Left renal cortex interstitium (tissue), 4 donors: ENCODE data around the gene ATP2A3. TPM values are rescaled to one million over a fixed set of nuclear protein-coding genes. Genes with fewer than 3 reads are reported as not detected.

Source experiments
- DNase-seq, 4 donors: peaks; one replicate each; pipeline ENCODE4 v3.0.0-alpha.2; 2013; ENCODE audit warnings: low read depth in 4 of 4, low spot score in 2 of 4, missing footprints in 1 of 4
- polyA plus RNA-seq, 4 donors: library from polyadenylated mRNA; unstranded; fragments of 120-200 nt; gene quantifications; one replicate each; pipeline ENCODE4 v1.2.1, GENCODE V29; 2013; ENCODE audit not compliant: insufficient read length in 4 of 4

Gene ATP2A3
- polyA plus RNA-seq, 4 donors = 3.9 to 5.9 (median 4.6) TPM

DNA sequence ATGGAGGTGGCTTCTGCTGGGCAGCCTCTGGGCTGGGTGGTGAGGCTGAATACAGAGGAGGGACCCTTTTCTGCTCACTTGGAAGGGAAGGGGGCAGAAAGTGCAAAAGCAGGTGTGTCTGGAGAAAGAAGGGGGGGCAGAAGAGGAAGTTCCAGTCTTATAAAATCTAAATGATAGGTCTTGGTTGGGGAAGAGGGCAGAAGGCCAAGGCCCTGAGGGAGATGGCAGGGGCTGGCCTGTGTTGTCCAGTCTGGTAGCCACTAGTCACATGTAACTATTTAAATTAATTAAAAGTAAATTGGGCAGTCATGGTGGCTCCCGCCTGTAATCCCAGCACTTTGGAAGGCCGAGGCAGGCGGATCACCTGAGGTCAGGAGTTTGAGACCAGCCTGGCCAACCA lies 68.9 kb downstream of the ATP2A3 start:
- no peak for DNase-seq

DNA sequence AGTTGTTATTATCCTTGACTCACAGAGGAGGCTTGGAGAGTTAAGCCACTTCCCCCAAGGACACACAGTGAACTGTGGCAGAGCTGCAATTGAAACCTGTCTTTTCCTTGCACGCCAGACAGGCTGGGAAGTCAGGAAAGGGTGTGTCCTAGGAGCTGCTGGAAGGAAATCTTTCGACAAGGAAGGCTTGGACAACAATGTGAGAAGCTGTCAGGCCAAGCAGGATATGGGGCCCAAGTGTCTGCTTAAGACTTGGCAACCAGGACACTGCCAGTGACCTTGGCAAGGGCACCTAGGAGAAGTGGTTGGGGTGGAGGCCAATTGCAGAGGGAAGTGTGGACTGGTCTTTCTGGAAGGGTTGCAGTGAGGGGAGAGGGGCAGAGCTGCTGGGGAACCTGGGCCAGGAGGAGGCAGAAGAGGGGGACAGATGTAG lies 69.3 kb downstream of the ATP2A3 start:
- DNase-seq = no peak

DNA sequence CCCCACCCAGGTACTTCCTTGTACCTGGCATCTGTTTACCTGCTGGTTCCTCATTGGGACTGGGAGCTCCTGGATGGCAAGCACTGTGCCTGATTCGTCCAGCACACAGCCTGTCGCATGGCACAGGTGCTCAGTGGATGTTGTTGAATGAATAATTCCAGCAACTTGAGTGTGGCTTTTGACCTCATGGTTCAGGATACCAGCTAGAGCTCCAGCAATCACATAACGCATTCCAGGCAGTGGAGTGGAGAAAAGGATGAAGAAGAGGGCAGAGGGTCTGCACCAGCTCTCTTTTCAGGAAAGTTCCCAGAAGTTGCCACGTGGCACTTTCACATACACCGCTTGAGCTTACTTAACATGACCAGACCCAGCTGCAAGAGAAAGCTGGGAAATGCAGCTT lies 70.0 kb downstream of the ATP2A3 start:
- no peak for DNase-seq

DNA sequence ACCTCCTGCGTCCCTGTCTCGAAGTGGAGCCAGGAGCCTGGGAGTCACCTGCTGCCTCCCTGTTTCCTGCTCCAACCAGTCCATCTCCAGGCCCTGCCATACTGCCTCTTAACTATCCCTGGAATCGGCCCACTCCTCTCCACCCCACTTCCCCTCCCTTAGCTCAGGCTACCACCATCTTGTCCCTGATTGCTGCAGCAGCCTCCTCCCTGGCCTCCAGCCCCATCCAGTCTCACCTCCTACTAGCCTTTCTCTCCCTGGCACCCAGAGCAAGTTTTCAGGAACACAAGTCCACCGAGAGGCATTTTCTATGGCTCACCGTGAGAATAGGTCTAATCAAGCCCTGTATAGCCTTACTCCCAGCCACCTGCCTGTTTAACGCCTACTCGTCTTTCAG lies 70.5 kb downstream of the ATP2A3 start:
- DNase-seq = no peak

DNA sequence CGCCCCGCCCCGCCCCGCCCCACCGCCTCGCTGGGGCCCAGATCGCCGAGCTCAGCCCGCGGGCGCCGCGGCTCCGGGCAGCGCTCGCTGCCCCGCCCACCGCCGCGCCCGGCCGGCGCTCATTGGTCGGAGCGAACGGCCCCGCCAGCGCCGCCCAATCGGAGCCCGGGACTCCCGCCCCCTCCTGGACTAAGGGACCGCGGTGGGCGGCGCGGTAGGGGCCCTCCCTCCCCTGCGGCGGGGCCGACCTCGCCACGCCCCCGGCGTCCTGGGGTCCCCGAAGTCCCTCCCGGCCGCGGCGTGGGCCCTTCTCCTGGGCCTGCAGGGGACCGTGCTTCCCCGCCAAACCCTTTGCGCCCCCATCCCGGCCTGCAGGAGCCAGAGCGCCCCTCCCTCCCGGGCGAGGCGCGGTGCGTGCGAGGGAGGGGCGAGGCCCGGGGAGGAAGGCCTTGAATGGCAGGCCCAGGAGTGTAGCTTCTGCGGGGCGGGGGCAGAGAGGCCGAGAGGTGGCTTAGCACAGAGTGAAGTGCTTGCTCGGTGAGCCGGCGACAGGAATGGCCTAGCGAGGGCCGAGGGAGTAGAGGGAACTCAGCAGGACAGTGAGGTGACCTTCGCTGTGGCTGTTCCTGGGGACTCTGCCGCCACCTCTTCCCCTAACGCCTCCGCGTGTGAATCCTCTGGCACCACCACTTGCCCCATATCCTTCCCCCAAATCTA lies 71.1 kb downstream of the ATP2A3 start, which contains the start of gene CAMKK1:
Gene CAMKK1, minus strand, starts transcription at position 51 of the 717 bp plus-strand sequence. CDS start 7,366 bp downstream, outside the sequence.
- DNase-seq = peak in 2 of 4 donors; percentile 62 to 66

DNA sequence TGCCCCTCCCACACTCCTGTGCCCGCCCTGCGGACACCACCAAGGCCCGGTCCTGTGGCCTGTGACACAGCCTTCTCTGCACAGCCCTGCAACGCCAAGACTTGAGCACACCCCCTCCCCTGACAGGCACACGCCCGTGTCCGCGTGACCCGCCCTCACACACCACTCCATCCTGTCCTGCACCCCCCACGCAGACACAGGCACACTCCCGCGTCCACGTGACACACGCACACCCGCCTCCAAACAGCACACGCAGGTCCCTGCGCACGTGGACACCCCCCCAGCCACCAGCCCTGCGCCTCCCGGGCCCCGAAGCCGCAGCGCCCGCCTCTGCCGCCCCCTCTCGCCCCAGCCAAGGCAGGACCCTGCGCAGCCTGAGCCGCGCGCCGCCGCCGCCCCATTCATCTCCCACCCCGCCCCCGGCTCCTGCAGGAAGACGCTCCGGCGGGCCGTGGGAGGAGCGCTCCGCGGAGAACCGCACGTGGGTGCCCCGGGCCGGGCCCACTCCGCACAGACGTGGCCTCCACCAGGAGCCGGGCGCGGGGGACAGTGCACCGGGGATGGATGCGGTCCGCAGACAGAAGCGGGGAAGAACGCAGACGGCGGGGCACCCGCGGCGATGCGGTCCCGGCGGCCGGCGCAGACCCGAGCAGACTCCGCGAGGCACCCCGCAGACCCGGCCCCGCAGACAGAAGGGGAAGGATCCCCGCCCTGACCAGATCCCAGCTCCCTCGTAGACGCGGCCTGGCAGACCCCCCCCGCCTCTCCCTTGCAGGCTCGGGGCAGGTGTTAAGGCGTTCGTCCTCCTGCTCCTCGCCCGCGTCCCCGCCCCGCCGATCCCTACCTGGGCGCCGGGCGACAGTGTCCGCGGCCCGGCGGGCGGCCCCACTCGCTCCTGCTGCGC lies 71.9 kb downstream of the ATP2A3 start:
- no peak for DNase-seq

DNA sequence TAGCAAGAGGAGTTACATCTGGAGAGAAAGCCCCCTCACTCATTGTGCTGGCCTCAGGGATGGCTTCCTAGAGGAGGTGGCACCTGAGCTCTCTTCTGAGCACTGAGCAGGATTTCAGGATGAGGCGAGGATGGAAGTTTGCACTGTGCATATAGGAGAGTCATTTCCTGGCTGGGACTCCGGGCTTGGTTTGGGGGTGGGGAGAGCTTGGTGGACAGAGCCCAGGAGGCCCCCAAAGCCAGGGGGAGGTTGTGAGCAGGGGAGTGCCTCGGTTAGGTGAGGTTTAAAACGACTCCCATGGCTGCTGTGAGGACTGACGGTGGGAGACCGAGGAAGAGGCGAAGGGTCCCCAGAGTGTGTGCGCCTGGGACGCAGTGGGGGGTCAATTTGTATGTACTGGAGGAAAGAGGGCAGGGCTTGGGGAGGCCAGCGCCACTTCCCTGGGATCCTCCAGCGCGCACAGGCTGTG lies 72.6 kb downstream of the ATP2A3 start:
- no peak for DNase-seq

DNA sequence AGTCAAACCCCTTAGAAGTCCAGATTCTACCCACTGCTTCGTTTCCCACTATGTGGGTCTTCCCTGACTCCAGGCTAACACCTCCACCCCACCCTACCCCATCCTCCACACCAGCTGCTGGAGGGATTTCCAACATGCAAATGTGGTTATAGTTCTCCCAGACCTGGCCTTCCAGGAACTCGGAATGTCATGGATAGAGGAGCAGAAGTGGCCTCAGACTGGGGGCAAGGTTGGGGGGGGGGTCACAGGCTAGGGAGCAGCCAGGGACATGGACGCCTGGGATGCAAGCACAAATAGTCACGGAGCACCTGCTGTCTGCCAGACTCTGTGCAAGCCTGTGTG lies 73.4 kb downstream of the ATP2A3 start:
- no peak for DNase-seq

DNA sequence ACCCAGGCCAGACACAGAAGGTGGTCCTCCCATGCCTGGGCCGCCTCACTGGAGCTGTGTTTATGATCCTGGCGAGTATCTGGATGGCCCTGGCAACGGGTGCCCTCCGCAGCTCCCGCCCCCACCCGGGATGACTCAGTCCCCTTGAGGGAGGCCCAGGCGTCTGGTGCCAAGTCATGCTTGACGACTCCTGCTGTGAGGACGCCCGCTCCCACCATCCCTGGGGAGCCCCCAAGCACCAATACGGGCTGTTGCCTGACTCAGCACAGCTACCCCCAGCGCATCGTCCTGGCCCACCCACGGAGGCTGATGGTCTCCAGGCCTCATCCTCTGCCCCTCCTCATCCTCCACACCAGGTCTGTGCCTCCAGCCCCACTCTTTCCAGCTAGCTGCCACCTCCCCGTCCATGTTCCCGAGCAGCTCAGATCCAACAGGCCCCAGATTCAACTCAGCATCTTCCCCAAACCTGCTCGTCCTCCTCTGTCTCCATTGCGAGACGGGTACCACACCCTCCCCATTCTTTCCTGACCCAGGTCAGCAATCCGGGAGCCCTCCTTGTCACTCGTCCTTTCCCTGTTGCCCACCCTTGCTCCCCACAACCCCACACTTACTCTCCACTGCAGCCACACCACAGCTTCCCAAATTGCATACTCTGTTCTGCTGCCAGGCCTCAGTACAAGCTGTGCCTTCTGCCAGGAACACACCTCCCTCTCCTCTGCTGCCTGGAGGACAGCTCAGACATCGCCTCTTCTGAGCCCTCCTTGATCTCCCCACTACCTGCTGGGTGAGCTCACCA lies 74.0 kb downstream of the ATP2A3 start:
- DNase-seq = peak in 1 of 4 donors; percentile 48

DNA sequence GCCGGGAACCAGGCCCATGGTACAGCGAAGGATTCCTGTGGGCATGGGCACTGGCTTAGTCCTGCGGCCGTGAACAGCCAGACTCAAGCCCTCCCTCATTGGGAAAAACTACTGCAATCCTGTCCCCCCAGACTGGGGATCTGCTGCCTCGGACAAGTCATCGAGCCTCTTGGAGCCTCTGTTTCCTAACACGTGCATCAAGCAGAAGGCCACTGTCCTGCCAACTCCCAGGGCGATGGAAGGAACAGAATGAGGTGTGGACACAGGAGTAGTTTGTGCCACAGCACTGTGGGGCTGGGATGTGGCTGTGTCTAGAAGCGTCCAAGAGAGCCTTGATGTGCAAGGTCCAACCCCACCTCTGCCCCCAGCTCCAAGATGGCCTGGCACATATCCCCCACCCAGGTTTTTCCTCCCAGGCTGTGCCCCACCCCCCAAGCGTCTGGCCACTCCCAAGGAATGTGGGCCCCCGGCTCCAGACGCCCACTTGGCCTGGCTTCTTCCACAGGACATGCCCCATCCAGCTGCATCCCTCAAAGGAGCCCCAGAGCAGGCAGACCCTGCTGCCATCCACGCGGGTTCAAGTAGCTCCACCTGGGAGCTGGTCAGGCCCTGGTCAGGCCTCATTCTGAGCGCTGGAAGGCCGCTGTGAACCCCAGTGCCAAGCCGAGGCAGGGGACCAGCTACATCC lies 74.8 kb downstream of the ATP2A3 start:
- DNase-seq = no peak

DNA sequence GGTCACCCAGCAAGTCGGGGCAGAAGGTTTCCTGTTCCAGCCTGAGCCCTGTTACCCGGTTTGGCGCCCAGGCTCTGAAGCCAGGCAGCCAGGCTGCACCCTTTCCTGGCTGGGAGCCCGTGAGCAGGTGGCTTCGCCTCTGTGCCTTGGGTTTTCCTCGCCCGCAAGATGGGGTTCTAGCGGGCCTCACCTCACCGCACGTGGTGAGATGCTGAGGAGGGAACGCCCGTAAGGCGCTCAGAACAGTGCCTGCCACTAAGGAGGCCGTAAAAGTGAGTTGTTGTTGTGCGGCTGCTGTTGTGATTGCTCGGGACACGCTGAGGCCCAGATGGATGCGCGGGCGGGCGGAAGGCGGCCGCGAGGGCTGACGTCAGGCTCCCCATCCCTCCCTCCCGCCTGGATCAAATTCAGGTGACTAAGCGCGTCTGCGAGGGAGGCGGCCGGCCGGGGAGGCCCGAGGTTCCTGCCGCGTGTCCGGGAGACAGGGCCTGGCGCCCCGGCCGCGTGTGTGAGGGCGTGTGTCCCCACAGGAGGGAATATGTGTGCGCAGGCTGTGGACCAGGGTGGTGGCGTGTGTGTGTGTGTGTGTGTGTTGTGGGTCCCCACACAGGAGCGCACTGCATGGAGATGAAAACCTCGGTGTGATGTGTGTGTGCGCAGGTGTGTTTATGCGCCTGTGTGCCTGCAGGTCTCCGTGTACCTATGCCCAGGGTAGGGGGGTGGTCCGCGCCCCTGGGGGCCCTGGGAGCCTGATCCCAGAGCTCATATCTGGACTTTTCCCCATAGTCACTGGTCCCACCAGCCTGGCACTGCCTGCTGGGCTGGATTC lies 75.7 kb downstream of the ATP2A3 start:
- peak in 3 of 4 donors; percentile 65 to 75 (median 73) for DNase-seq

DNA sequence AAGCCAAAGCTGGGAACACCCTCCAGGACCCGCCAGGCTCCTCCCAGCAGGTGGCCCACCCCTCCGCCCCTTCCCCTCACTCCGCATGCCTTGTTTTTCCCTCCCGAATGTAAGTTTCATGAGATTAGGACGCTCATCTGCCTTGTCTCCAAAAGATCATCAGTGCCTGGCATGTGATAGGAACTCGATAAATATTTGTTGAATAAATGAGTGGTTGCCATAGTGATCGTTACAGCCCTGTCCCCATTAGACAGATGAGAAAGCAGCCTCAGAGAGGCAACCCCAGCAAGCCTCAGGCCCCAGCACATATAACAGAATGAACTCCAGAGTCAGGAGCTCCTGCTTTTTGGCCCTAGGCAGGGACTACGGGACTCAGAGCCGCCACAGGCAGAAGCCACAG lies 76.4 kb downstream of the ATP2A3 start:
- no peak for DNase-seq

DNA sequence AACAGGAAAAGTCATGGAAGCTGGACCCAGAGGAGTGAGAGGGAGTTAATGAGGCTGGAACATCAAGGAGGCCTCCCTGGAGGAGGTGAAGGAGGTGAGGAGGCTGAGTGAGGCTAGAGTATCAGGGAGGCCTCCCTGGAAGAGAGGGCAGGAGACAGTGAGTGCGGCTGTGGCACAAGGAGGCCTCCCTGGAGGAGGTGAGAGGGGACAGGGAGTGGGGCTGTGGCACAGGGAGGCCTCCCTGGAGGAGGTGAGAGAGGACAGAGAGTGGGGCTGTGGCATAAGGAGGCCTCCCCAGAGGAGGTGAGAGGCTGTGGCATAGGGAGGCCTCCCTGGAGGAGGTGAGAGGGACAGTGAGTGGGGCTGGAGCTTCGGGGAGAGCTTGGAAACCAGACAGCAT lies 76.8 kb downstream of the ATP2A3 start:
- no peak for DNase-seq

DNA sequence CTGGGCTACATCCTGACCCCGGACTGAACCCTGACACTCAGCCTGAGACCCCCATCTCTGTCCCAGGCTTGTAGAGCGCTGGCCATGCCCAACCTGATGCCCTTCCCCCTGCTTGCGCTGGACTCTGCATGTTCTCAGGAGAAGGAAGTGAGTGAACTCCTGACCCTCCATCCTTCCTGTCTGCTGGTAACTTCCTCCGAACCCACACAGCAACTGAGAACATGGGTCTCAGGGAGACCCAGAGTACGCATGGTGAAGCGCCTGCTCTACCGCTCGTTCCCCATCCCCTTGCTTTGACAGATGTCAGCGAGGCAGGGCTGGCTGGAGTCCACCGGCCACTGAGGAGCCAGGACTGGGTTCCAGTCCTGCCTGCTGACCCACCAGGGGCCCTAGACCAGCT lies 77.5 kb downstream of the ATP2A3 start:
- DNase-seq = no peak

DNA sequence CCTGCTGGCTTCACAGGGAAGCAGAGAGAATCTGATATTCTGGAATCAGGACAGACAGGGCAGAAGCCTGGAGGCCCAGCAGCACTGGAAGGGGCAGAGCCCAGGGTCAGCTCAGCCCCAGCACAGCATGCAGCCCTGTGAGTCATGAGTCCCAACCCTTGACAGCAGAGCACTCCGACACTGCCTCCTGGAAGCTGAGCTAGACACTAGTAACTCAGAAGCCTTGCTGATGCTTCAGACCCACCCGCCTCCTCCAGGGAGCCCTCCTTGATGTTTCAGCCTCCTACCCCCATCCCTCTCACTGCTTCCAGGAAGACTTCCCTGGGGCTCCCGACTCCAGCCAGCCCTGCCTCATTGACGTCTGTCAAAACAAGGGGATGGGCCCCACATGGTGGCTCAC lies 78.3 kb downstream of the ATP2A3 start:
- no peak for DNase-seq

DNA sequence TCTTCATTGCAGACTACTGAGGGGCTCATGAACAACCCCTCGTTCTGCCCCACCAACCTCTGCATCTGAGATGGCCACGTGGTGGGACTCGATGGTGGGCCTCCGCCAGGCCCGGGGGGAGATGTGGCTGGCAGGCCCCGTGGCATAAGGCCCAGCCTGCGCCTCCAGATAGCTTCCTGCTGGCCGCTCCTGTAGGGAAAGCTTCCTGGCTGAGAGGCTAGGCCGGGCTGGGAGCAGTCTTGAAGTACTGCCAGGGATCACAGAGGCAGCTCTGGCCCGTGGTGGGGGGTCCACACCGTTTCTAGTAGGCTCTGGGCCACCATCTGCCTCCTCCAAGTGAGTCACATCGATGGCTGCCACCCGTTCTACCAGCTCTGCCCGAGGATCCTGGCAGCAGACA lies 79.0 kb downstream of the ATP2A3 start:
- DNase-seq = no peak

DNA sequence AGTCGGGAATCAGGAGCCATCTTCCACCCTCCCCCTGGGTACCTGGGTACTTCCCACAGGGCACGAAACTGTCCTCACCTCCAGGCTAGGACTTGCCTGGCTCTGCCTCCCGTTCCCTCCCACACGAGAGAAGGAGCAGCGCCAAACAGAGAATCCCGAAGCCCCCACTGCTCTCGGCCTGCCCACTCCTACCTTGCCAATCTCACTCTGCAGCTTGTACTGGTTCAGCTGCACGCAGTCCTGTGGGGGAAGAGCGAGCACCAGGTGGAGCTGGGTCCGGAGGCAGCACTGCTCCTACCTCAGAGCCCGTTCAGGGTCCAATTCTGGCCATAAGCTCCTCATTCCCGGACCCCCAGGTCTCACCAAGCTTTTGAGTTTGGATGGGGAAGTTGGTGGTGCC lies 80.0 kb downstream of the ATP2A3 start:
- DNase-seq = no peak

DNA sequence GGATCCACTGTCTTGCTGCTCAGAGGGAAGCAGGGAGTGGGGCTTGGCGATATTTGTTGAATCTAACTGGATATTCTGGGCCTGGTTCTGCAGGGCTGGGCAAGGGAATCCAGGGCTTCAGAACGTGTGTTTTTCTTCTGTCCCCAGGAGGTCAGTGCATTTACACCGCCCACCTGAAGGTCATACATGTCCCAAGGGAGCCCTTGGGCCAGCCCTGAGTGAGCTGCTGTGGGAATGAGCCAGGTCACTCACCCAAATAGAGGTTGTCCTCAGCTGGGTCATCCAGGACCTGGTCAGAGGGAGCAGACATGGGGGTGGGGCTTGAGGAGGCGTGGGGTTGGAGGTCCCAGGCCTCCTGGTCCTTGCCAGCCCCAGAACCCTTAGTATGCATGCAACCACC lies 82.0 kb downstream of the ATP2A3 start:
- DNase-seq = no peak

DNA sequence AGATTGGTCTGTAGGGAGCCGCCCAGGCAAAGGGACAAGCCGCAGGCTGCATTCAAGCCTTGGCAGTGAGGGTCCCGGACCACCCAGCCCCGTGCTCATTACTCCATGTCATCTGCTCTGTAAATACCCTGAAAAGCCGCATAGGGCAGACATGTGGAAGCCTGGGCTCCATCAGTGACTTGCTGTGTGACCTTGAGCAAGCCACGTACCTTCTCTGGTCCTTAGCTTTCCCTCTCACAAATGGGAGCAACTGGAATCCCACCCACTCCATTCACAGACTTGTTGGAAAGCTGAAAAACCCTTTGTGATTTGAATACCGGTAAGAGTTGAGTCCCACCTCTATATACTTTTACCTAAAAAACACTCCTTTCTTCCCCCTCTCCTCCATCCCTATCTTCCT lies 83.3 kb downstream of the ATP2A3 start:
- DNase-seq = no peak
